ENCODE measurements around the gene EHMT1.

EHMT1 gene

DNA sequence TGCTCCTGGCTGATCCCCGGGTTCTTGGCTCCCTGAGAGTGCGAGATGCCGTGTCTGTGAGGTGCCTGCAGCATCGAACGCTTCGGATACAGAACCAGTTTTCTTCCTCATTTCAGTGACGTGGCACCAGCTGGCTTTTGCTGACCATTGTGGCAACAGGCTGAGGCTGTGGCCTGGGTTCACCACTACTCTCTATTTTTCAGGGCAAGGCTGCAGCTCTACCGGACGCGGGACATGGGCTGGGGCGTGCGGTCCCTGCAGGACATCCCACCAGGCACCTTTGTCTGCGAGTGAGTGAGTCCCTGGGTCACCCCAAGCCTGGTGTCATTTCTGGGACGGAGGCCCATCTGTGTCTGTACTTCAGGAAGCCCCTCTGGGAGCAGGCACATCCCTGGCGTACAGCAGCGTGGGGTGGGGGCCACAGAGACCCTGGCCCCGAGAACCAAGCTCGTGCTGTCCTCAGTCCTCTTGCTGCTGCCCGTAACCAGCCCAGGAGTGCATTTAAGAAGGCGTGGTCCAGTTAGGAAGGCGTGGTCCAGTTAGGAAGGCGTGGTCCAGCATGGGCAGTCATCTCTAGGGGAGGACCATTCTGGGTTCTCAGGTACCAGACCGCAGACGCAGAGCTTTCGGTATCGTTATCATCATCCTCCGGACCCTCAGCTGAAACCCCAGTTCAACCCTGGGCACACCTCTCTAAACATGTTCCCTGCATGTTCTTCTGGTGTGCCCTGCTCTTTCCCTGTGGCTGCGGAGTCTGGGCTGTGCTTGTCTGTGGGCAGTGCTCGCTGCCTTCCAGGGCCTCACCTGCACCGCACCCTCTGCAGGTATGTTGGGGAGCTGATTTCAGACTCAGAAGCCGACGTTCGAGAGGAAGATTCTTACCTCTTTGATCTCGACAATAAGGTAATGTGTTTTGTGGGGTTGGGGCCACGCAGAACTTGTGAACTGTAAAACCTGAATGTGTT is 198.7 kb downstream of the EHMT1 start:
- no peak for DNase-seq (ENCODE audit: low read depth)
- in situ Hi-C loops (cut with HindIII; ENCODE audit: low sequenced_read_pairs) = no loop called here
- no peak overlapping the region for H3K4me3 ChIP-seq (ENCODE audit: low read depth, low read length)
- TF ChIP-seq, protein P1, sequence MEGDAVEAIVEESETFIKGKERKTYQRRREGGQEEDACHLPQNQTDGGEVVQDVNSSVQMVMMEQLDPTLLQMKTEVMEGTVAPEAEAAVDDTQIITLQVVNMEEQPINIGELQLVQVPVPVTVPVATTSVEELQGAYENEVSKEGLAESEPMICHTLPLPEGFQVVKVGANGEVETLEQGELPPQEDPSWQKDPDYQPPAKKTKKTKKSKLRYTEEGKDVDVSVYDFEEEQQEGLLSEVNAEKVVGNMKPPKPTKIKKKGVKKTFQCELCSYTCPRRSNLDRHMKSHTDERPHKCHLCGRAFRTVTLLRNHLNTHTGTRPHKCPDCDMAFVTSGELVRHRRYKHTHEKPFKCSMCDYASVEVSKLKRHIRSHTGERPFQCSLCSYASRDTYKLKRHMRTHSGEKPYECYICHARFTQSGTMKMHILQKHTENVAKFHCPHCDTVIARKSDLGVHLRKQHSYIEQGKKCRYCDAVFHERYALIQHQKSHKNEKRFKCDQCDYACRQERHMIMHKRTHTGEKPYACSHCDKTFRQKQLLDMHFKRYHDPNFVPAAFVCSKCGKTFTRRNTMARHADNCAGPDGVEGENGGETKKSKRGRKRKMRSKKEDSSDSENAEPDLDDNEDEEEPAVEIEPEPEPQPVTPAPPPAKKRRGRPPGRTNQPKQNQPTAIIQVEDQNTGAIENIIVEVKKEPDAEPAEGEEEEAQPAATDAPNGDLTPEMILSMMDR (IDR thresholded peaks at IDR 0.05; ENCODE audit: low read depth, low read length, missing control alignments) = no peak

GRCh38 chr9:137818286-137818685 is 199.5 kb downstream of the EHMT1 start:
- H3K4me3 ChIP-seq (ENCODE audit: low read depth, low read length) = no peak overlapping the region
- TF ChIP-seq, protein P1 (IDR thresholded peaks at IDR 0.05; ENCODE audit: low read depth, low read length, missing control alignments) = no peak
- DNase-seq (ENCODE audit: low read depth) = no peak
- in situ Hi-C loops (cut with HindIII; ENCODE audit: low sequenced_read_pairs) = no loop called here

- in situ Hi-C loops (cut with HindIII; ENCODE audit: low sequenced_read_pairs) = no loop called here
- no peak for DNase-seq (ENCODE audit: low read depth)
- no peak overlapping the region for H3K4me3 ChIP-seq (ENCODE audit: low read depth, low read length)
- TF ChIP-seq, protein P1 (IDR thresholded peaks at IDR 0.05; ENCODE audit: low read depth, low read length, missing control alignments) = no peak
These were observed 201.5 kb downstream of the EHMT1 start for GRCh38 chr9:137820161-137820855.

DNA sequence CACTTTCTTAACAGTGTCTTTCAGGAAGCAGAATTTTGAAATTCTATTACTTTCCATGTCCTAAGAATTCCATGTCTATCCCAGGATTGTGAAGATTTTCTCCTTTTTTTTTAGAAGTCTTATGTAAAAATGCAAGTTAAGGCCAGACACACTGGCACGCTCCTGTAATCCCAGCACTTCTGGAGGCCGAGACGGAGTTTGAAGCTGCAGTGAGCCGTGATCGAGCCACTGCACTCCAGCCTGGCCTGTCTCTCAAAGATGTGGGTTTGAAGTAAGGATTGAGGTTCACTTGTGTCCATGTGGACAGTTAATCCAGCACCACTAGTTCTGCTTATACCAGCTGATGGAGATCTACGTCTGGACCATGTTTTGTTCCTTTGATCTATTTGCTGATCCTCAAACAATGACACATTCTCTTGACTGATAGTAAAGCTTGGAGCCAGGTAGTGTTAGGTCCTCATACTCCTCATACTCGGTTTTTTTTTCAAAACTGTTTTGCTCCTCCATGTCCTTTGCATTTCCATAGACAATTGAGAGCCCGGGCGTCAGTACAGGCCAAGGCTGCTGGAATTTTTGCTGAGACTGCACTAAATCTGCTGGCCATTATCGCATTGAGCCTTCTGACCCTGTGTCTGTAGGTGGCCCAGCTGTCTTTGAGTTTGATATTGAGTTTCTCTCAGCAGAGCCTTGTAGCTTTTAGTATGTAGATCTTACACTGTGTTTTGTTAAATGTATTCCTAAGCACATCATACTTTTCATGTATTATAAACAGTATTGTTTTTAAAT is 205.4 kb downstream of the EHMT1 start:
- no peak for DNase-seq (ENCODE audit: low read depth)
- no peak overlapping the region for H3K4me3 ChIP-seq (ENCODE audit: low read depth, low read length)
- TF ChIP-seq, protein P1 (IDR thresholded peaks at IDR 0.05; ENCODE audit: low read depth, low read length, missing control alignments) = no peak
- in situ Hi-C loops (cut with HindIII; ENCODE audit: low sequenced_read_pairs) = no loop called here

- DNase-seq (ENCODE audit: low read depth) = no peak
- TF ChIP-seq, protein P1 (IDR thresholded peaks at IDR 0.05; ENCODE audit: low read depth, low read length, missing control alignments) = no peak
These were observed 206.7 kb downstream of the EHMT1 start for GRCh38 chr9:137825324-137825989.

More at GRCh38 chr9:137825324-137825989, 206.7 kb downstream of the EHMT1 start:
- in situ Hi-C loops (cut with HindIII; ENCODE audit: low sequenced_read_pairs) = no loop called here
- H3K4me3 ChIP-seq (ENCODE audit: low read depth, low read length) = no peak overlapping the region

Measured in astrocyte of the cerebellum (primary cell).